AG09319 (cell line): ENCODE data around the gene ZKSCAN8.
"Not testable (repeated sequence)": the region's sequence is repeated elsewhere in the genome, so short reads cannot be mapped to it uniquely, and the experiment has no call there.

Experiments
- DNase-seq: peaks from one replicate; pipeline ENCODE4 v3.0.0-alpha.2; 2010; ENCODE audit warnings: low read depth; ENCODE audit errors: extremely low read depth
- TF ChIP-seq, protein P1 (sequence below): IDR thresholded peaks from 2 replicates; pipeline ENCODE4 v1.5.1; 2011; ENCODE audit warnings: low read depth, mild to moderate bottlenecking, inconsistent platforms, low read length, moderate library complexity

Gene ZKSCAN8

DNA sequence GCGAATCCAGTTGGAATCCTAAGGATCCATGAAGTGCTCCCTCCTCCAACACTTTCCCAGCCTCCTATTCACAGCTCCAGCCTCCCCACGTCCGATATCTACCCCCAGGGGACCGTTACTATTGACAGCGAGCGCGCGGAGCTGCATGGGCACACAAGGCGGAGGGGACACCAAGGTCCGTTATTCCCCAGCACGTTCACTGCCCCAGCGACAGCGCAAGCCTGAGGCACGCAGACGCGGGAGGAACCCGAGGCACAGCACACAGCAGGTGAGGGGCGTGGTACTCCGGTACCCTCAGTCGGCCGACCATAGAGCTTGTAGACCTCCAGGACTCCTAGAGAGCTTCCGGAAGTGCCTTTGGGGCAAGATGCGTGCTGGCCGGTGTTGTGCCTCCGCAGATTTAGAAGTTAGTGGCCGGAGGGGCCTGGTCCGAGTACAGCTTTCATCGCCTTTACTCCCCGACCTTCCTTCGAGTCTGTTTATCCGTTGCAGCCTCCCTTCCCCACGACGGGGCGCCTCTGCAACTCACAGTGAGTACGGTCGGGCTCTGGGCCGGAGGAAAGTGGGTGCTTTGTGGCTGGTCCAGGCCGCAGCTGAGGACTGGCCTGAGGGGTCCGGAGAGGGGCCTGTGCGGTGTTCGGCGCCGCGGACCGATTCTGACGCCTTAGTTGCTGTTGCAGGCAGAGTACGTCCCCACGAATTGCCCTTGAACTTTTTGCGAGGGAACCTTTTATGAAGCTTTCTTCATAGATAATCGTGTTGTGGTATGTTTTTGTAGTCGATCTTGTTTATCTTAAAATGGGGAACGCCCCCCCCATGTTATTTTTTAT, at the start of gene ZKSCAN8:
Gene ZKSCAN8, plus strand, starts transcription at position 384 of the 830 bp plus-strand sequence. CDS start 6,525 bp downstream, outside the sequence.
- peak; percentile 62 for DNase-seq
- TF ChIP-seq, protein P1, sequence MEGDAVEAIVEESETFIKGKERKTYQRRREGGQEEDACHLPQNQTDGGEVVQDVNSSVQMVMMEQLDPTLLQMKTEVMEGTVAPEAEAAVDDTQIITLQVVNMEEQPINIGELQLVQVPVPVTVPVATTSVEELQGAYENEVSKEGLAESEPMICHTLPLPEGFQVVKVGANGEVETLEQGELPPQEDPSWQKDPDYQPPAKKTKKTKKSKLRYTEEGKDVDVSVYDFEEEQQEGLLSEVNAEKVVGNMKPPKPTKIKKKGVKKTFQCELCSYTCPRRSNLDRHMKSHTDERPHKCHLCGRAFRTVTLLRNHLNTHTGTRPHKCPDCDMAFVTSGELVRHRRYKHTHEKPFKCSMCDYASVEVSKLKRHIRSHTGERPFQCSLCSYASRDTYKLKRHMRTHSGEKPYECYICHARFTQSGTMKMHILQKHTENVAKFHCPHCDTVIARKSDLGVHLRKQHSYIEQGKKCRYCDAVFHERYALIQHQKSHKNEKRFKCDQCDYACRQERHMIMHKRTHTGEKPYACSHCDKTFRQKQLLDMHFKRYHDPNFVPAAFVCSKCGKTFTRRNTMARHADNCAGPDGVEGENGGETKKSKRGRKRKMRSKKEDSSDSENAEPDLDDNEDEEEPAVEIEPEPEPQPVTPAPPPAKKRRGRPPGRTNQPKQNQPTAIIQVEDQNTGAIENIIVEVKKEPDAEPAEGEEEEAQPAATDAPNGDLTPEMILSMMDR = no peak

DNA sequence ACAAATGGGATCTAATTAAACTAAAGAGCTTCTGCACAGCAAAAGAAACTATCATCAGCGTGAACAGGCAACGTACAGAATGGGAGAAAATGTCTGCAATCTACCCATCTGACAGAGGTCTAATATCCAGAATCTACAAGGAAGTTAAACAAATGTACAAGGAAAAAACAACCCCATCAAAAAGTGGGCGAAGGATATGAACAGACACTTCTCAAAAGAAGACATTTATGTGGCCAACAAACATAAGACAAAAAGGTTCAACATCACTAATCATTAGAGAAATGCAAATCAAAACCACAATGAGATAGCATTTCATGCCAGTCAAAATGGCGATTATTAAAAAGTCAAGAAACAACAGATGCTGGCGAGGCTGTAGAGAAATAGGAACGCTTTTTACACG, 39.5 kb upstream of the ZKSCAN8 start:
- not testable (repeated sequence) for DNase-seq

GRCh38 chr6:28102699-28103098, 39.0 kb upstream of the ZKSCAN8 start:
- DNase-seq = not testable (repeated sequence)

DNA sequence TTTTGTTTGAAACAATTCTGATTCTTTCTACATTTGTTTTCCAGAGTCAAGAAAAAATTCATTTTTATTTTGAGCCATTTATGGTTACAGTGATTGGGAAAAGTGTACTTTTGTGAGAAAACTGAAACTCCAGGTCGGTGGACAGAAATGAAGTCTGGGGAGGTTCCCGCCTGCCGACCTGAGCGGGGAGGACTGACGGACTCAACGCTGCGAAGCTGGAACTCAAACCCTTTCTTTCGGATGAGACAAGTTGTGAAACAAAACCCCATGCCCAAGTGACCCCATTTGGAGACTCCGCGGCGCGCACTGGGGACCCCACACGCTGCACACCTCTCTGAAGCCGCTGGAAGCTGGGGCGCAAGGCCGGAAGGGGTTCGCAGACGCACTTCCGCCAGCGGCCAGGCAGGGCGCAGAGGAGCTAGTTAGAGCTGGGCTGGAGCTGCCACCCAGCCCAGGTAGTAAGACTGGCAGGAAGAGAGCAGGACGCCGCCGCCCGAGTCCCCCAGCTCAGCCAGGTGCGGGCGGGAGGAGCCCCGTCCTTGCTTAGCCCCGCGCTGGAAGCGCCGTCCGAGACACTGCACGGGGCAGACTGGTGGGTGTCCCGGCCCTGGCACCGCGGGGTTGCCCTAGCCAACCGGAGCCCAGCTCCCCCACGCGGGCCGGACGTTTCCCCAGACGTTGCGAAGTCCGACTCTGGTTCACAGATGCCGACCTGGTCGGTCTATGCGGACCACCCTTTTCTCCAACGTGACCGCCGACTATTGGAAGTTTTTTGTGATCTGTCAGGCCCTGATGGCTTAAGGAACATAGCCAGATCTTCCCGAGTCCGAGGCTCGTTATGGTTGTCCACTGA, 37.1 kb upstream of the ZKSCAN8 start:
- TF ChIP-seq, protein P1 = peak; percentile 64
- peak; percentile 44 for DNase-seq

DNA sequence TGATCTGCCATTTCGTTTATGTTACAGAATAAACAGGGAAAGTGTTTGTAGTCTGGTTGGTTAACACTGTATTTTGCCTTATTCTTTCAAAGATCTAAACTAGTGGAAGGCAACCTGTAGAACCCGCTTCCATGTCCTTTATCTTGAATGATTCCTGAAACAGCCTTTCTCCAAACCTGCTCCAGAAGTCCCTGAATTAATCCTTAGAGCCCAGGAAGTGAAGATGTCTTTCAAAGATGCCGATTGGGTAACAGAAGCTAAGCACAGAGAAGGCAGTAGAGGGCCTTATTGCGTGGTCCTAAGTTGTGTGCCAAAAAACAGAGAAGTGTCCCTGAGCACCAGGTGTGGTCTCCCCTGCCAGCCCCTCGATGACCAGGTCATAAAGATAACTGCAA, 36.4 kb upstream of the ZKSCAN8 start:
- DNase-seq = no peak
- TF ChIP-seq, protein P1 = no peak

DNA sequence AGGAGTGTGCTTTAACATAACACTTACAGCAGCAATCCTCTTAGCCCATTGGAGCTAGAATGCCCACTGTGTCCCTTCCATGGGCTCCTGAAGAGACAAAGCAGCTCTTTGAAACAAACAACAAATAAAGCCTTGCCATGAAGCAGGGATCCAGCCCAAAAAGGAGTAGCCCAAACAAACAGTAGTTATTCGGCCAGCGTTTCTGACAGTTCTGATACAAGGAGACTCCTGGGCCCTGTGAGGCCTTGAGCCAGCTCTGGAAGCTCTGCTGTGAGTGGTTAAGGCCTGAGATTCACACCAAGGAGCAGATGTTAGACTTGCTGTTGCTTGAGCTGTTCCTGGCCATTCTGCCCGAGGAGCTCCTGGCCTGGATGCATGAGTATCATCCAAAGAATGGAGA, 34.2 kb upstream of the ZKSCAN8 start:
- no peak for DNase-seq
- TF ChIP-seq, protein P1 = no peak

DNA sequence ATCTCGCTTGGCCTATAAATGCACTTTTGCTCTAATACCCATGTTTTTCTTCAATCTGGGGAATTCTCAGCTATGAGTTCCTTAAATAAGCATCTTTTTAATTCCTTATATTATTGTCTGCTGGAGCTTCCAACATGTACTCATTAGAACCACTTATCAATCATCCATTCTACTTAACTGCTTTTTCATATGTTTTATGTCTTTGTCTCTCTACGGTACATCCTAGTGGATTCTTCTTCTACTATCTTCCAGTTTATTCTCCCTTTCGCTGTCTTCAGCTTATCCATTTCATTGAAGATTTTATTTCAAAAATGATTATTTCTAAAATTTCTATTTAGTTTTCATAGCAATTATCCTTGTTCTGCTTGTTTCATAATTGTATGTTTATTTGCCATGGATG, 29.7 kb upstream of the ZKSCAN8 start:
- no peak for DNase-seq
- TF ChIP-seq, protein P1 = no peak

DNA sequence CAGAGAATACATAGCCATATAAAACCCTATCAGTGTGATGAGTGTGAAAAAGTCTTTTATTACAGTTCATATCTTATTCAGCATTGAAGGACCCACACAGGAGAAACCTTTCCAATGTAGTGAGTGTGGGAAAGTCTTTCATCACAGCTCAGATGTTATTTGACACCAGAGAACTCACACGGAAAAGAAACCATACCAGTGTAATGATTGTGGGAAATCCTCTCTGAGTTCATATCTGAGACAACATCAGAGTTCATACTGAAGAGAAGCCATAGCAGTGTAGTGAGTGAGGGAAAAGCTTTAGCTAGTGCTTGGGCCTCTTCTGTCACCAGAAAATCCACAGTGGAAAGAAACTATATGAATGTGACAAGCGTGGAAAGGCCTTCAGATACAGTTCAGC, 25.9 kb upstream of the ZKSCAN8 start:
- TF ChIP-seq, protein P1 = no peak
- no peak for DNase-seq
